Jurkat, Clone E6-1 (cell line): Measurements from ENCODE around the gene NR3C1.

ENCODE experiments used
- DNase-seq: peaks from one replicate; pipeline ENCODE4 v3.0.0-alpha.2; 2011; ENCODE audit warnings: low read depth, low spot score
- H3K4me3 ChIP-seq: 2 replicates; pipeline ENCODE4 v1.5.1; 2011; ENCODE audit warnings: mild to moderate bottlenecking, low read length, control low read depth, moderate library complexity

Gene NR3C1

GRCh38 chr5:143401227-143402016 lies 2.1 kb downstream of the NR3C1 start:
- no peak for DNase-seq
- no peak overlapping the region for H3K4me3 ChIP-seq

- no peak overlapping the region for H3K4me3 ChIP-seq
- no peak for DNase-seq
Measured at GRCh38 chr5:143400541-143401226, 2.8 kb downstream of the NR3C1 start.

- H3K4me3 ChIP-seq, result no peak overlapping the region
- no peak for DNase-seq
Measured at GRCh38 chr5:143399616-143400540, 3.6 kb downstream of the NR3C1 start.

- no peak overlapping the region for H3K4me3 ChIP-seq
- DNase-seq, result no peak
Measured at GRCh38 chr5:143398451-143399237, 4.8 kb downstream of the NR3C1 start.

GRCh38 chr5:143398053-143398355 lies 5.5 kb downstream of the NR3C1 start:
- no peak overlapping the region for H3K4me3 ChIP-seq
- no peak for DNase-seq

GRCh38 chr5:143397302-143398052 lies 6.0 kb downstream of the NR3C1 start:
- no peak overlapping the region for H3K4me3 ChIP-seq
- DNase-seq, result no peak

GRCh38 chr5:143396353-143396940 lies 7.0 kb downstream of the NR3C1 start:
- H3K4me3 ChIP-seq, result no peak overlapping the region
- DNase-seq, result no peak

GRCh38 chr5:143395638-143396352 lies 7.7 kb downstream of the NR3C1 start:
- no peak overlapping the region for H3K4me3 ChIP-seq
- no peak for DNase-seq

- no peak for DNase-seq
- no peak overlapping the region for H3K4me3 ChIP-seq
Measured at GRCh38 chr5:143393524-143393923, 10.0 kb downstream of the NR3C1 start.

GRCh38 chr5:143390941-143391340 lies 12.5 kb downstream of the NR3C1 start:
- no peak overlapping the region for H3K4me3 ChIP-seq
- DNase-seq, result no peak

- H3K4me3 ChIP-seq, result no peak overlapping the region
- DNase-seq, result no peak
Measured at GRCh38 chr5:143390258-143390657, 13.2 kb downstream of the NR3C1 start.

GRCh38 chr5:143386725-143387124 lies 16.8 kb downstream of the NR3C1 start:
- DNase-seq, result peak; percentile 42
- H3K4me3 ChIP-seq, result no peak overlapping the region

- no peak overlapping the region for H3K4me3 ChIP-seq
- DNase-seq, result no peak
Measured at GRCh38 chr5:143384865-143385657, 18.4 kb downstream of the NR3C1 start.

GRCh38 chr5:143383988-143384387 lies 19.5 kb downstream of the NR3C1 start:
- no peak overlapping the region for H3K4me3 ChIP-seq
- DNase-seq, result no peak

GRCh38 chr5:143379606-143380005 lies 23.9 kb downstream of the NR3C1 start:
- DNase-seq, result no peak
- H3K4me3 ChIP-seq, result no peak overlapping the region

- no peak overlapping the region for H3K4me3 ChIP-seq
- DNase-seq, result no peak
Measured at GRCh38 chr5:143376911-143377813, 26.3 kb downstream of the NR3C1 start.
